Measurements from ENCODE around the gene ARL8A. TPM values are rescaled to one million over a fixed set of nuclear protein-coding genes. Genes with fewer than 3 reads are reported as not detected.

Gene ARL8A
- total RNA-seq, 4 donors from 2014 or later = 36.5 to 68.4 (median 41.3) TPM

DNA sequence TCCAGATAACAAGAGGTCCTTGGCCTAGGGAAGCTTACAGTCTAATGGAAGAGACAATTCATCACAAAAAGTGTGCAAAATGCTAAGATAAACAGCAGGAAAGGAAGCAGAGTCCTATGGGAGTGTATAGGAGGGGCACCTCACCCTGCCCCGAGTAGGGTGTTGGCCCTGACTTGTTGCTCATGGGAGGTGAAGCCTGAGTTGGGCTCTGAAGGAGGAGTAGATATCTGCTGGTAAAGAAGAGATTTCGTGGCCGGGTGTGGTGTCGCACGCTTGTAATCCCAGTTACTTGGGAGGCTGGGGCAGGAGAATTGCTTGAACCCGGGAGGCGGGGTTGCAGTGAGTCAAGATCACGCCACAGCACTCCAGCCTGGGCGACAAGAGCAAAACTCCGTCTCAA lies 40.5 kb downstream of the ARL8A start:
- TF ChIP-seq, protein P1, sequence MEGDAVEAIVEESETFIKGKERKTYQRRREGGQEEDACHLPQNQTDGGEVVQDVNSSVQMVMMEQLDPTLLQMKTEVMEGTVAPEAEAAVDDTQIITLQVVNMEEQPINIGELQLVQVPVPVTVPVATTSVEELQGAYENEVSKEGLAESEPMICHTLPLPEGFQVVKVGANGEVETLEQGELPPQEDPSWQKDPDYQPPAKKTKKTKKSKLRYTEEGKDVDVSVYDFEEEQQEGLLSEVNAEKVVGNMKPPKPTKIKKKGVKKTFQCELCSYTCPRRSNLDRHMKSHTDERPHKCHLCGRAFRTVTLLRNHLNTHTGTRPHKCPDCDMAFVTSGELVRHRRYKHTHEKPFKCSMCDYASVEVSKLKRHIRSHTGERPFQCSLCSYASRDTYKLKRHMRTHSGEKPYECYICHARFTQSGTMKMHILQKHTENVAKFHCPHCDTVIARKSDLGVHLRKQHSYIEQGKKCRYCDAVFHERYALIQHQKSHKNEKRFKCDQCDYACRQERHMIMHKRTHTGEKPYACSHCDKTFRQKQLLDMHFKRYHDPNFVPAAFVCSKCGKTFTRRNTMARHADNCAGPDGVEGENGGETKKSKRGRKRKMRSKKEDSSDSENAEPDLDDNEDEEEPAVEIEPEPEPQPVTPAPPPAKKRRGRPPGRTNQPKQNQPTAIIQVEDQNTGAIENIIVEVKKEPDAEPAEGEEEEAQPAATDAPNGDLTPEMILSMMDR (IDR thresholded peaks at IDR 0.05) = no peak
- no peak for TF ChIP-seq POLR2A (IDR thresholded peaks at IDR 0.05)
- DNase-seq (ENCODE audit: low spot score in 2 of 2) = no peak
- H3K4me3 ChIP-seq (ENCODE audit: low read depth, poor library complexity, severe bottlenecking) = no peak overlapping the region
- intact Hi-C loops (cut with DNase I; ENCODE audit: low total_unique reads) = no loop called here
- WGBS, 2 donors = 73 to 81% methylated on average over 10 of the region's 10 CpGs

GRCh38 chr1:202101184-202101583 lies 43.4 kb downstream of the ARL8A start:
- H3K4me3 ChIP-seq (ENCODE audit: low read depth, poor library complexity, severe bottlenecking) = no peak overlapping the region
- TF ChIP-seq, protein P1 (IDR thresholded peaks at IDR 0.05) = no peak
- intact Hi-C loops (cut with DNase I; ENCODE audit: low total_unique reads) = no loop called here
- 27 to 33% methylated on average over 4 of the region's 4 CpGs for WGBS, 2 donors
- DNase-seq (ENCODE audit: low spot score in 2 of 2) = no peak

- 92 to 98% methylated on average over 6 of the region's 6 CpGs for WGBS, 2 donors
- intact Hi-C loops (cut with DNase I; ENCODE audit: low total_unique reads) = no loop called here
Observed at GRCh38 chr1:202093858-202094257, 50.7 kb downstream of the ARL8A start.

DNA sequence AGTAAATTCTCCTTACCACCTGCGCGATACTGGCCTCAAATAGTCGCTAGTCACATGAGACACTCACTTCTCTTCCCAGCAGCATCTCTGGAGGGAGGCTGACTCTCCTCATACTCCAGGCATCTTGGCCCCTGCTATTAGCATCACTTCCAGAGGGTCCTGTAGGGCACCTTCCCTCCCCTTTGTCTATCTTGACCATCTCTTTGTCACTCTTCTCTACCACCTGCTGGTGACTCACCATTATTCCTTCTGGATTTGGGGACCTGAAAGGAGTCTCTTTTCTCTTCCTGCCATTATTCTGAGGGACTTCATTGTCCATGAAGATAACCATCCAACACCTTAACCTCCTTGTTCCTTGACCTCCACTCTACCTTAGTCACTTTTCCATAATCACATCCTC lies 53.5 kb downstream of the ARL8A start:
- intact Hi-C loops (cut with DNase I; ENCODE audit: low total_unique reads) = no loop called here
- TF ChIP-seq, protein P1 (IDR thresholded peaks at IDR 0.05) = no peak
- no peak for TF ChIP-seq POLR2A (IDR thresholded peaks at IDR 0.05)
- 92 to 95% methylated on average over 3 of the region's 3 CpGs for WGBS, 2 donors
- no peak for DNase-seq (ENCODE audit: low spot score in 2 of 2)
- H3K4me3 ChIP-seq (ENCODE audit: low read depth, poor library complexity, severe bottlenecking) = no peak overlapping the region

More at GRCh38 chr1:202093858-202094257, 50.7 kb downstream of the ARL8A start:
- DNase-seq (ENCODE audit: low spot score in 2 of 2) = no peak
- H3K4me3 ChIP-seq (ENCODE audit: low read depth, poor library complexity, severe bottlenecking) = no peak overlapping the region
- TF ChIP-seq POLR2A (IDR thresholded peaks at IDR 0.05) = no peak
- TF ChIP-seq, protein P1 (IDR thresholded peaks at IDR 0.05) = no peak

GRCh38 chr1:202088206-202088605 lies 56.3 kb downstream of the ARL8A start:
- TF ChIP-seq, protein P1 (IDR thresholded peaks at IDR 0.05) = no peak
- TF ChIP-seq POLR2A (IDR thresholded peaks at IDR 0.05) = no peak
- H3K4me3 ChIP-seq (ENCODE audit: low read depth, poor library complexity, severe bottlenecking) = no peak overlapping the region
- no peak for DNase-seq (ENCODE audit: low spot score in 2 of 2)
- intact Hi-C loops (cut with DNase I; ENCODE audit: low total_unique reads) = no loop called here
- WGBS, 2 donors = 76 to 84% methylated on average over 3 of the region's 3 CpGs

GRCh38 chr1:202086579-202087350 lies 57.8 kb downstream of the ARL8A start:
- intact Hi-C loops (cut with DNase I; ENCODE audit: low total_unique reads) = no loop called here
- no peak overlapping the region for H3K4me3 ChIP-seq (ENCODE audit: low read depth, poor library complexity, severe bottlenecking)
- WGBS, 2 donors = 40 to 44% methylated on average over 6 to 7 of the region's 7 CpGs
- TF ChIP-seq, protein P1 (IDR thresholded peaks at IDR 0.05) = no peak
- no peak for TF ChIP-seq POLR2A (IDR thresholded peaks at IDR 0.05)
- no peak for DNase-seq (ENCODE audit: low spot score in 2 of 2)

All from lower leg skin (tissue), 4 donors.